ENCODE data around the gene TLDC2. TPM values are rescaled to one million over a fixed set of nuclear protein-coding genes. Genes with fewer than 3 reads are reported as not detected.

The TLDC2 gene
- total and polyA plus RNA-seq, 4 donors: 0.05 to 0.33 (median 0.08) TPM; not detected in 1

- DNase-seq (ENCODE audit: low spot score): no peak
- no peak overlapping the region for H3K27ac ChIP-seq (ENCODE audit: low read depth in 1 of 2, low read length in 2 of 2)
Measured at GRCh38 chr20:36924167-36925045, 48.5 kb downstream of the TLDC2 start.

GRCh38 chr20:36925234-36925633, 49.3 kb downstream of the TLDC2 start:
- Histone ChIP-seq H3K27me3 (ENCODE audit: control insufficient read depth in 4 of 4, insufficient read depth in 4 of 4, low read length in 3 of 4) (no peaks in the 10 kb centered on the region), H3K27ac (ENCODE audit: low read depth in 1 of 2, low read length in 2 of 2) (no peak overlapping the region), H3K9ac (ENCODE audit: low read depth in 1 of 2, low read length in 2 of 2) (no peak overlapping the region), H3K36me3 (ENCODE audit: control insufficient read depth in 4 of 4, insufficient read depth in 3 of 4, low read depth in 1 of 4, low read length in 3 of 4) (peaks cover 1 to 18% (median 9%) of the 10 kb centered on the region in 4 donors), H3K4me1 (ENCODE audit: control insufficient read depth in 4 of 4, insufficient read depth in 4 of 4, low read length in 3 of 4) (peaks cover 0 to 1% (median under 1%) of the 10 kb centered on the region in 4 donors), H3K4me3 (ENCODE audit: low read depth in 1 of 3, low read length in 3 of 3) (no peak overlapping the region), H3K9me3 (ENCODE audit: control insufficient read depth in 4 of 4, low read length in 3 of 4) (no peaks in the 10 kb centered on the region)
- no peak for DNase-seq (ENCODE audit: low spot score)
- no peak for TF ChIP-seq HNF4A (conservative IDR thresholded peaks at IDR 0.05)
- TF ChIP-seq ATF3 (IDR thresholded peaks at IDR 0.05): no peak
- no peak for TF ChIP-seq MAX (IDR thresholded peaks at IDR 0.05)
- TF ChIP-seq RAD21 (IDR thresholded peaks at IDR 0.05): no peak
- no peak for TF ChIP-seq YY1 (IDR thresholded peaks at IDR 0.05)
- TF ChIP-seq FOXA2 (IDR thresholded peaks at IDR 0.05): no peak
- TF ChIP-seq EGR1 (IDR thresholded peaks at IDR 0.05; ENCODE audit: low read depth in 2 of 2): no peak
- 85% methylated on average over 2 of the region's 2 CpGs for WGBS

More at GRCh38 chr20:36924167-36925045, 48.5 kb downstream of the TLDC2 start:
- peaks cover 1 to 18% (median 9%) of the 10 kb centered on the region in 4 donors for H3K36me3 ChIP-seq (ENCODE audit: control insufficient read depth in 4 of 4, insufficient read depth in 3 of 4, low read depth in 1 of 4, low read length in 3 of 4)
- H3K4me1 ChIP-seq (ENCODE audit: control insufficient read depth in 4 of 4, insufficient read depth in 4 of 4, low read length in 3 of 4): no peaks in the 10 kb centered on the region
- TF ChIP-seq ATF3 (IDR thresholded peaks at IDR 0.05) (no peak), HNF4A (conservative IDR thresholded peaks at IDR 0.05) (no peak), TAF1 (conservative IDR thresholded peaks at IDR 0.05) (no peak), RAD21 (IDR thresholded peaks at IDR 0.05) (no peak), CTCF (IDR thresholded peaks at IDR 0.05; ENCODE audit: low read depth, low read length, missing input control) (no peak), JUND (IDR thresholded peaks at IDR 0.05) (no peak), YY1 (IDR thresholded peaks at IDR 0.05) (no peak), FOXA2 (IDR thresholded peaks at IDR 0.05) (no peak), MAX (IDR thresholded peaks at IDR 0.05) (no peak)
- WGBS: 91% methylated on average over 9 of the region's 9 CpGs
- no peaks in the 10 kb centered on the region for H3K9me3 ChIP-seq (ENCODE audit: control insufficient read depth in 4 of 4, low read length in 3 of 4)
- no peaks in the 10 kb centered on the region for H3K27me3 ChIP-seq (ENCODE audit: control insufficient read depth in 4 of 4, insufficient read depth in 4 of 4, low read length in 3 of 4)
- no peak overlapping the region for H3K9ac ChIP-seq (ENCODE audit: low read depth in 1 of 2, low read length in 2 of 2)
- no peak overlapping the region for H3K4me3 ChIP-seq (ENCODE audit: low read depth in 1 of 3, low read length in 3 of 3)

- Histone ChIP-seq H3K4me3 (ENCODE audit: low read depth in 1 of 3, low read length in 3 of 3) (no peak overlapping the region), H3K36me3 (ENCODE audit: control insufficient read depth in 4 of 4, insufficient read depth in 3 of 4, low read depth in 1 of 4, low read length in 3 of 4) (peaks cover 1 to 16% (median 9%) of the 10 kb centered on the region in 4 donors), H3K4me1 (ENCODE audit: control insufficient read depth in 4 of 4, insufficient read depth in 4 of 4, low read length in 3 of 4) (peaks cover 6 to 11% (median 8%) of the 10 kb centered on the region in 4 donors), H3K27me3 (ENCODE audit: control insufficient read depth in 4 of 4, insufficient read depth in 4 of 4, low read length in 3 of 4) (no peaks in the 10 kb centered on the region), H3K9ac (ENCODE audit: low read depth in 1 of 2, low read length in 2 of 2) (no peak overlapping the region), H3K9me3 (ENCODE audit: control insufficient read depth in 4 of 4, low read length in 3 of 4) (no peaks in the 10 kb centered on the region), H3K27ac (ENCODE audit: low read depth in 1 of 2, low read length in 2 of 2) (no peak overlapping the region)
- no peak for TF ChIP-seq RAD21 (IDR thresholded peaks at IDR 0.05)
- TF ChIP-seq RXRA (IDR thresholded peaks at IDR 0.05): no peak
- TF ChIP-seq CTCF (IDR thresholded peaks at IDR 0.05; ENCODE audit: low read depth, low read length, missing input control): no peak
- no peak for TF ChIP-seq TAF1 (conservative IDR thresholded peaks at IDR 0.05)
- TF ChIP-seq HNF4G (IDR thresholded peaks at IDR 0.05): no peak
- TF ChIP-seq JUND (IDR thresholded peaks at IDR 0.05): no peak
- TF ChIP-seq GABPA (IDR thresholded peaks at IDR 0.05 in 1 of 2, conservative IDR thresholded peaks at IDR 0.05 in 1 of 2): no peak
- no peak for TF ChIP-seq EGR1 (IDR thresholded peaks at IDR 0.05; ENCODE audit: low read depth in 2 of 2)
- no peak for TF ChIP-seq NR2F2 (IDR thresholded peaks at IDR 0.05)
- 91% methylated on average over 6 of the region's 6 CpGs for WGBS
- no peak for DNase-seq (ENCODE audit: low spot score)
Measured at GRCh38 chr20:36926653-36927200, 50.8 kb downstream of the TLDC2 start.
